ENCODE results near the gene C8A.

Gene C8A

GRCh38 chr1:56927986-56928385 lies 73.4 kb downstream of the C8A start:
- TF ChIP-seq CTCF (IDR thresholded peaks at IDR 0.05; ENCODE audit: borderline replicate concordance, insufficient read depth, low read depth, low read length): no peak
- H3K4me3 ChIP-seq (ENCODE audit: low read depth, low read length): no peak overlapping the region

- no peak overlapping the region for H3K4me3 ChIP-seq (ENCODE audit: low read depth, low read length)
- TF ChIP-seq CTCF (IDR thresholded peaks at IDR 0.05; ENCODE audit: borderline replicate concordance, insufficient read depth, low read depth, low read length): no peak
These were observed 74.9 kb downstream of the C8A start for GRCh38 chr1:56929492-56929891.

- TF ChIP-seq CTCF (IDR thresholded peaks at IDR 0.05; ENCODE audit: borderline replicate concordance, insufficient read depth, low read depth, low read length): no peak
- H3K4me3 ChIP-seq (ENCODE audit: low read depth, low read length): no peak overlapping the region
These were observed 76.6 kb downstream of the C8A start for GRCh38 chr1:56931211-56931610.

- TF ChIP-seq CTCF (IDR thresholded peaks at IDR 0.05; ENCODE audit: borderline replicate concordance, insufficient read depth, low read depth, low read length): no peak
- H3K4me3 ChIP-seq (ENCODE audit: low read depth, low read length): no peak overlapping the region
These were observed 77.1 kb downstream of the C8A start for GRCh38 chr1:56931686-56932085.

- no peak for TF ChIP-seq CTCF (IDR thresholded peaks at IDR 0.05; ENCODE audit: borderline replicate concordance, insufficient read depth, low read depth, low read length)
- H3K4me3 ChIP-seq (ENCODE audit: low read depth, low read length): no peak overlapping the region
These were observed 78.6 kb downstream of the C8A start for GRCh38 chr1:56933161-56933560.

- TF ChIP-seq CTCF (IDR thresholded peaks at IDR 0.05; ENCODE audit: borderline replicate concordance, insufficient read depth, low read depth, low read length): no peak
- H3K4me3 ChIP-seq (ENCODE audit: low read depth, low read length): no peak overlapping the region
These were observed 79.0 kb downstream of the C8A start for GRCh38 chr1:56933606-56934005.

- no peak overlapping the region for H3K4me3 ChIP-seq (ENCODE audit: low read depth, low read length)
- no peak for TF ChIP-seq CTCF (IDR thresholded peaks at IDR 0.05; ENCODE audit: borderline replicate concordance, insufficient read depth, low read depth, low read length)
These were observed 79.9 kb downstream of the C8A start for GRCh38 chr1:56934430-56935060.

All from GM12875 (cell line).